Measurements from ENCODE around the gene NLRP2B.

DNA sequence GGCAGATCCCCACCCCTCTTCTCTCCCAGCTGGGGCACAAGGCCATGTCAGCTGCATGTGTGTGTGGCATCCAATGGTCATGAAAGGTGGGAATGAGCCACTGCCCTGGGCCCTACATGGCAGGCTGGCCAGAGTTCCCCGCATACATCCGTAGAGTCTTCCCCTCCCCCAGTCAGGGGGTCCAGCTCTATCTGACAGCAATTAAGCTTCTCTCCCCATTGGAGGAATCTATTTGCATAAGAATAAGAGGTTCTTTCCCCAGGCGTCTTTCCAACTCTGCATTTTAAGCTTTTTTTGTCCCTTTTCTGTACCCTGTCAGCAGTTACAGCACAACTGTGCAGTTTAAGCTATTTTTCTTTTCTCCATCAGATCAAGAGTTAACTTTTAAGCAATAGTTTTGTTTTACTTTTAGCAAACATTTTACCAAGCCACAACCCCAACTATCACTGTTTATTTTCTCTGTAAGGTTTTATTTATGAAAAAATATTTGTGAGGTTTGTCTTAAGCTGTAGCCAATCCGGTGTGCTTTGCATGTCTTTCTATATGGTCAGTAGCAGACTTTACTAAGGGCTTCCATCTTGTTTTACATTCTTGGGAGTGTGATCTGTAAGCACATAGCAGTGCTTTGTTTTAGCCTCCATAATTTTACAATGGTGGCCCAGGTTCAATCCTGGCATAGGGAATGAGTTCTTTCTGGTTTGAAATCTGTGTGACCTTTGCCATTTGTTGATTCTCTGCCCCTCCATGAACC lies 28.7 kb downstream of the NLRP2B start:
- TF ChIP-seq, protein P1, sequence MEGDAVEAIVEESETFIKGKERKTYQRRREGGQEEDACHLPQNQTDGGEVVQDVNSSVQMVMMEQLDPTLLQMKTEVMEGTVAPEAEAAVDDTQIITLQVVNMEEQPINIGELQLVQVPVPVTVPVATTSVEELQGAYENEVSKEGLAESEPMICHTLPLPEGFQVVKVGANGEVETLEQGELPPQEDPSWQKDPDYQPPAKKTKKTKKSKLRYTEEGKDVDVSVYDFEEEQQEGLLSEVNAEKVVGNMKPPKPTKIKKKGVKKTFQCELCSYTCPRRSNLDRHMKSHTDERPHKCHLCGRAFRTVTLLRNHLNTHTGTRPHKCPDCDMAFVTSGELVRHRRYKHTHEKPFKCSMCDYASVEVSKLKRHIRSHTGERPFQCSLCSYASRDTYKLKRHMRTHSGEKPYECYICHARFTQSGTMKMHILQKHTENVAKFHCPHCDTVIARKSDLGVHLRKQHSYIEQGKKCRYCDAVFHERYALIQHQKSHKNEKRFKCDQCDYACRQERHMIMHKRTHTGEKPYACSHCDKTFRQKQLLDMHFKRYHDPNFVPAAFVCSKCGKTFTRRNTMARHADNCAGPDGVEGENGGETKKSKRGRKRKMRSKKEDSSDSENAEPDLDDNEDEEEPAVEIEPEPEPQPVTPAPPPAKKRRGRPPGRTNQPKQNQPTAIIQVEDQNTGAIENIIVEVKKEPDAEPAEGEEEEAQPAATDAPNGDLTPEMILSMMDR (IDR thresholded peaks at IDR 0.05): no peak
- TF ChIP-seq POLR2A (IDR thresholded peaks at IDR 0.05): no peak

Measured in right lobe of liver (tissue), 4 donors.